ENCODE measurements around the gene TSPAN7.

Gene TSPAN7

DNA sequence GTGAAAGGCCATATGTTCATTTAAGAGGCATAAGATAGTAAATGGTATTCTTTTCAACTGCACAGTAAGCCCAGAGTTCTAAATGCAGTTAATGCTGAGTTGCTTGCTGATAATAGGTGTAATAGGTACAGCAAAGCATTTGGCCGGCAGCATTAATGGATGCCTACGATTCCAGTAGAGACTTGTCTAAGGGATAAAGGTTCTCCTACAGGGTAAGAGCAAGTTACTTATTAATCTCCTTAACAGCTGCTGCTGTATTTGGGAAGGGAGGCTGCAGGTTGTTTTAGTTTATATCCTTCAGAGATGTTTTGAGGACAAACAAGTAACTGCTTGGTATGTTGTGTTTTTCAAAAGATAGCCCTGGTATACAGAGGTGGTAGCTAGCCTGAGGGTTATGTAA, 16.8 kb downstream of the TSPAN7 start:
- ATAC-seq: no peak
- TF ChIP-seq GLIS3 (CRISPR knock-in tag; IDR thresholded peaks at IDR 0.05) (no peak), ISL1 (CRISPR knock-in tag; IDR thresholded peaks at IDR 0.05) (no peak), TCF4 (CRISPR knock-in tag; IDR thresholded peaks at IDR 0.05; ENCODE audit: borderline replicate concordance) (no peak), CSDC2 (CRISPR knock-in tag; IDR thresholded peaks at IDR 0.05) (no peak), TOX (CRISPR knock-in tag; IDR thresholded peaks at IDR 0.05; ENCODE audit: borderline replicate concordance) (no peak), SNAI2 (CRISPR knock-in tag; IDR thresholded peaks at IDR 0.05) (no peak), BACH2 (CRISPR knock-in tag; IDR thresholded peaks at IDR 0.05; ENCODE audit: borderline replicate concordance) (no peak), ZNF565 (CRISPR knock-in tag; conservative IDR thresholded peaks at IDR 0.05; ENCODE audit: low read depth) (no peak), ZFP3 (CRISPR knock-in tag; IDR thresholded peaks at IDR 0.05) (no peak), ZNF70 (CRISPR knock-in tag; IDR thresholded peaks at IDR 0.05) (no peak), ZNF8 (CRISPR knock-in tag; IDR thresholded peaks at IDR 0.05) (no peak), ESRRG (CRISPR knock-in tag; IDR thresholded peaks at IDR 0.05) (no peak), OSR1 (CRISPR knock-in tag; IDR thresholded peaks at IDR 0.05) (no peak), ZFP30 (CRISPR knock-in tag; IDR thresholded peaks at IDR 0.05) (no peak), PPARA (CRISPR knock-in tag; IDR thresholded peaks at IDR 0.05; ENCODE audit: borderline replicate concordance) (no peak), RARB (CRISPR knock-in tag; IDR thresholded peaks at IDR 0.05) (no peak)
- TF ChIP-seq, protein P1, sequence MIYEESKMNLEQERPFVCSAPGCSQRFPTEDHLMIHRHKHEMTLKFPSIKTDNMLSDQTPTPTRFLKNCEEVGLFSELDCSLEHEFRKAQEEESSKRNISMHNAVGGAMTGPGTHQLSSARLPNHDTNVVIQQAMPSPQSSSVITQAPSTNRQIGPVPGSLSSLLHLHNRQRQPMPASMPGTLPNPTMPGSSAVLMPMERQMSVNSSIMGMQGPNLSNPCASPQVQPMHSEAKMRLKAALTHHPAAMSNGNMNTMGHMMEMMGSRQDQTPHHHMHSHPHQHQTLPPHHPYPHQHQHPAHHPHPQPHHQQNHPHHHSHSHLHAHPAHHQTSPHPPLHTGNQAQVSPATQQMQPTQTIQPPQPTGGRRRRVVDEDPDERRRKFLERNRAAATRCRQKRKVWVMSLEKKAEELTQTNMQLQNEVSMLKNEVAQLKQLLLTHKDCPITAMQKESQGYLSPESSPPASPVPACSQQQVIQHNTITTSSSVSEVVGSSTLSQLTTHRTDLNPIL (CRISPR knock-in tag; IDR thresholded peaks at IDR 0.05; ENCODE audit: low read depth): no peak
- TF ChIP-seq, protein P2, sequence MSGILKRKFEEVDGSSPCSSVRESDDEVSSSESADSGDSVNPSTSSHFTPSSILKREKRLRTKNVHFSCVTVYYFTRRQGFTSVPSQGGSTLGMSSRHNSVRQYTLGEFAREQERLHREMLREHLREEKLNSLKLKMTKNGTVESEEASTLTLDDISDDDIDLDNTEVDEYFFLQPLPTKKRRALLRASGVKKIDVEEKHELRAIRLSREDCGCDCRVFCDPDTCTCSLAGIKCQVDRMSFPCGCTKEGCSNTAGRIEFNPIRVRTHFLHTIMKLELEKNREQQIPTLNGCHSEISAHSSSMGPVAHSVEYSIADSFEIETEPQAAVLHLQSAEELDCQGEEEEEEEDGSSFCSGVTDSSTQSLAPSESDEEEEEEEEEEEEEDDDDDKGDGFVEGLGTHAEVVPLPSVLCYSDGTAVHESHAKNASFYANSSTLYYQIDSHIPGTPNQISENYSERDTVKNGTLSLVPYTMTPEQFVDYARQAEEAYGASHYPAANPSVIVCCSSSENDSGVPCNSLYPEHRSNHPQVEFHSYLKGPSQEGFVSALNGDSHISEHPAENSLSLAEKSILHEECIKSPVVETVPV (CRISPR knock-in tag; IDR thresholded peaks at IDR 0.05): no peak
- TF ChIP-seq, protein P3, sequence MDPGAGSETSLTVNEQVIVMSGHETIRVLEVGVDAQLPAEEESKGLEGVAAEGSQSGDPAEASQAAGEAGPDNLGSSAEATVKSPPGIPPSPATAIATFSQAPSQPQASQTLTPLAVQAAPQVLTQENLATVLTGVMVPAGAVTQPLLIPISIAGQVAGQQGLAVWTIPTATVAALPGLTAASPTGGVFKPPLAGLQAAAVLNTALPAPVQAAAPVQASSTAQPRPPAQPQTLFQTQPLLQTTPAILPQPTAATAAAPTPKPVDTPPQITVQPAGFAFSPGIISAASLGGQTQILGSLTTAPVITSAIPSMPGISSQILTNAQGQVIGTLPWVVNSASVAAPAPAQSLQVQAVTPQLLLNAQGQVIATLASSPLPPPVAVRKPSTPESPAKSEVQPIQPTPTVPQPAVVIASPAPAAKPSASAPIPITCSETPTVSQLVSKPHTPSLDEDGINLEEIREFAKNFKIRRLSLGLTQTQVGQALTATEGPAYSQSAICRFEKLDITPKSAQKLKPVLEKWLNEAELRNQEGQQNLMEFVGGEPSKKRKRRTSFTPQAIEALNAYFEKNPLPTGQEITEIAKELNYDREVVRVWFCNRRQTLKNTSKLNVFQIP (CRISPR knock-in tag; IDR thresholded peaks at IDR 0.05; ENCODE audit: borderline replicate concordance, low read depth): no peak
- TF ChIP-seq, protein P4, sequence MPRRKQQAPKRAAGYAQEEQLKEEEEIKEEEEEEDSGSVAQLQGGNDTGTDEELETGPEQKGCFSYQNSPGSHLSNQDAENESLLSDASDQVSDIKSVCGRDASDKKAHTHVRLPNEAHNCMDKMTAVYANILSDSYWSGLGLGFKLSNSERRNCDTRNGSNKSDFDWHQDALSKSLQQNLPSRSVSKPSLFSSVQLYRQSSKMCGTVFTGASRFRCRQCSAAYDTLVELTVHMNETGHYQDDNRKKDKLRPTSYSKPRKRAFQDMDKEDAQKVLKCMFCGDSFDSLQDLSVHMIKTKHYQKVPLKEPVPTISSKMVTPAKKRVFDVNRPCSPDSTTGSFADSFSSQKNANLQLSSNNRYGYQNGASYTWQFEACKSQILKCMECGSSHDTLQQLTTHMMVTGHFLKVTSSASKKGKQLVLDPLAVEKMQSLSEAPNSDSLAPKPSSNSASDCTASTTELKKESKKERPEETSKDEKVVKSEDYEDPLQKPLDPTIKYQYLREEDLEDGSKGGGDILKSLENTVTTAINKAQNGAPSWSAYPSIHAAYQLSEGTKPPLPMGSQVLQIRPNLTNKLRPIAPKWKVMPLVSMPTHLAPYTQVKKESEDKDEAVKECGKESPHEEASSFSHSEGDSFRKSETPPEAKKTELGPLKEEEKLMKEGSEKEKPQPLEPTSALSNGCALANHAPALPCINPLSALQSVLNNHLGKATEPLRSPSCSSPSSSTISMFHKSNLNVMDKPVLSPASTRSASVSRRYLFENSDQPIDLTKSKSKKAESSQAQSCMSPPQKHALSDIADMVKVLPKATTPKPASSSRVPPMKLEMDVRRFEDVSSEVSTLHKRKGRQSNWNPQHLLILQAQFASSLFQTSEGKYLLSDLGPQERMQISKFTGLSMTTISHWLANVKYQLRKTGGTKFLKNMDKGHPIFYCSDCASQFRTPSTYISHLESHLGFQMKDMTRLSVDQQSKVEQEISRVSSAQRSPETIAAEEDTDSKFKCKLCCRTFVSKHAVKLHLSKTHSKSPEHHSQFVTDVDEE (CRISPR knock-in tag; IDR thresholded peaks at IDR 0.05): no peak

DNA sequence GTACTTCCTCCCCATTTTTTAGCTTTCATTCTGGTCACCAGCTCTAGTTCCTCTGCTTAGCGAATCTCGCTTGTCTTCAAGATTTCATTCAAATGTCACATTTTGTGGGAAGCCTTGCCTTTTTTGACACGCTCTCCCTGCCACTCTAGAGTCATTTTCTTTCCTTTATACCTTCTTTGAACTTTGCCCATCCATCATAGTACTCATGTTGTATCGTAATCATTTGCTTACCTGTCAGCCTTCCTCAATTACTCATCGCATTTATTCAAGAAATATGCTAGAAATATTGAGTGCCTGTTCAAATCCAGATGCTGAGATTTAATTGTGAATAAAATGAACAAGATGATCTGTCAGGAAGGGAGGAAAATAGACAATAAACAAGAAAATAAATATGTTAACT, 21.8 kb downstream of the TSPAN7 start:
- TF ChIP-seq ISL1 (CRISPR knock-in tag; IDR thresholded peaks at IDR 0.05) (no peak), OSR1 (CRISPR knock-in tag; IDR thresholded peaks at IDR 0.05) (no peak), SNAI2 (CRISPR knock-in tag; IDR thresholded peaks at IDR 0.05) (no peak), ZNF70 (CRISPR knock-in tag; IDR thresholded peaks at IDR 0.05) (no peak), ZFP30 (CRISPR knock-in tag; IDR thresholded peaks at IDR 0.05) (no peak), ZNF8 (CRISPR knock-in tag; IDR thresholded peaks at IDR 0.05) (no peak)
- TF ChIP-seq, protein P2 (CRISPR knock-in tag; IDR thresholded peaks at IDR 0.05): no peak
- TF ChIP-seq, protein P1 (CRISPR knock-in tag; IDR thresholded peaks at IDR 0.05; ENCODE audit: low read depth): no peak
- TF ChIP-seq, protein P5, sequence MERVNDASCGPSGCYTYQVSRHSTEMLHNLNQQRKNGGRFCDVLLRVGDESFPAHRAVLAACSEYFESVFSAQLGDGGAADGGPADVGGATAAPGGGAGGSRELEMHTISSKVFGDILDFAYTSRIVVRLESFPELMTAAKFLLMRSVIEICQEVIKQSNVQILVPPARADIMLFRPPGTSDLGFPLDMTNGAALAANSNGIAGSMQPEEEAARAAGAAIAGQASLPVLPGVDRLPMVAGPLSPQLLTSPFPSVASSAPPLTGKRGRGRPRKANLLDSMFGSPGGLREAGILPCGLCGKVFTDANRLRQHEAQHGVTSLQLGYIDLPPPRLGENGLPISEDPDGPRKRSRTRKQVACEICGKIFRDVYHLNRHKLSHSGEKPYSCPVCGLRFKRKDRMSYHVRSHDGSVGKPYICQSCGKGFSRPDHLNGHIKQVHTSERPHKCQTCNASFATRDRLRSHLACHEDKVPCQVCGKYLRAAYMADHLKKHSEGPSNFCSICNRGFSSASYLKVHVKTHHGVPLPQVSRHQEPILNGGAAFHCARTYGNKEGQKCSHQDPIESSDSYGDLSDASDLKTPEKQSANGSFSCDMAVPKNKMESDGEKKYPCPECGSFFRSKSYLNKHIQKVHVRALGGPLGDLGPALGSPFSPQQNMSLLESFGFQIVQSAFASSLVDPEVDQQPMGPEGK (CRISPR knock-in tag; IDR thresholded peaks at IDR 0.05; ENCODE audit: borderline replicate concordance): no peak

More for the DNA sequence above, 21.8 kb downstream of the TSPAN7 start:
- no peak for ATAC-seq

Data from SK-N-SH treated with all-trans-retinoic acid at 6 μM for 48 hours (cell line).